ENCODE results near the gene ZNF512.

The ZNF512 gene

DNA sequence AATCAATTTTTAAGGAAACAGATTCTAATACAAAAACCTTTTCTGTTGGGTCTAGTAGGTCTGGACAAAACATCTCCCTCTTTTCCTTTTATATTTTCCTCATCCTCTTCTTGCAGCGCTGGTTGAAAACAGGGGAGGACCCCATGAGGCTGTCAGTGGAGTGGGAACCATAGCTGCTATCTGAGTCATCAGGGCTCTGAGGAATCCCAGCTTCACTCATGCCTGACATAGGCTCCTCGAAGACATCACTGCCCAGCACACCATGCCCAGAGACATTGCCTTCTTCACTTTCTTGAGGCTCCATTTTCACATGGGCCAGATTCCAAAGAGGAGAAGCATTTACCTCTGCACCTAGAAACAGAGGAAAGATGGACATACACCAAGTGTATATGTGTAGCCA, 70.6 kb downstream of the ZNF512 start:
- no peak overlapping the region for H3K4me3 Mint-ChIP-seq
- ATAC-seq (replicated peaks): no peak
- DNase-seq: no peak
- no peaks in the 10 kb centered on the region for H3K27me3 Mint-ChIP-seq
- no peak overlapping the region for H3K27ac Mint-ChIP-seq
- no peaks in the 10 kb centered on the region for H3K9me3 Mint-ChIP-seq
- H3K36me3 Mint-ChIP-seq (ENCODE audit: insufficient read depth): peaks cover 49% of the 10 kb centered on the region
- H3K4me1 Mint-ChIP-seq (ENCODE audit: low read depth in 2 of 2): peaks cover 0 to 4% of the 10 kb centered on the region in 2 donors

DNA sequence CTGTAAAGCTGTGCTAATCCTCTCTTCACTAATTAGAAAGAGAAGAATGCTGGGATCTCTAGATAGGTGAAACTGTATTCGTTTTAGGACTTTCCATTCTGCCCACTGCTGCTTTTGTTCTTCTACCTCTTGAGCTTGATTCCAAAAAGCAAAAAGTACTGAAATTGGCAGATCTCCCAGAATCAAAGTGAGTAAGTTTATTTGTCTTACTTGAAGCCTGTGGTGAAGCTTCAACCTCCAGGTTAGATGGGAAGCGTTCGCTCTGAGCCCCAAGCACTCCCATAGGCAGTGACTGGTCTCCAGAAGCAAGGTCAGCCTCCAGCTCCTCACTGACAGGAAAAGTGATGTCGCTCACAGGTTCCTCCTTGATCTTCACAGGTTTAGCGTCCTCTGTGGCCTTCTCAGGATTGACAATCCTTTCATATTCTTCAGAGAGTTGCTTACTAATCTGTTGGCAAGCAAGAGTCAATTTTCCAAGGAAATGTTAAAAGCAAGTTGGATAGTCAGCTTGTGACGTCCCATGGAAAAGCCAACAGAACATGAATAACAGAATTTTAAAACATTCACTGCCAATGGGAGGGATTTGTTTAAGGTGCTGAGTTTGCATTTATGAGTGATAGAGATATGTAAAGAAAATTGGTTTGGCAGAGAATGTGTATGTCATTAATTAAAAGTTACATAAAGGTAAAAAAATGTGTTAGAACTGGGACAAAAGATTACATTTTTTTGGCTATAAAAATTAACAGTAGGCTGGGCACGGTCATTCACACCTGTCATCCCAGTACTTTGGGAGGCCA, 72.5 kb downstream of the ZNF512 start:
- Mint-ChIP-seq H3K9me3 (no peaks in the 10 kb centered on the region), H3K4me1 (ENCODE audit: low read depth in 2 of 2) (peaks cover 0 to 14% of the 10 kb centered on the region in 2 donors), H3K36me3 (ENCODE audit: insufficient read depth) (peaks cover 56% of the 10 kb centered on the region), H3K4me3 (no peak overlapping the region), H3K27me3 (no peaks in the 10 kb centered on the region), H3K27ac (no peak overlapping the region)
- ATAC-seq (replicated peaks) (no peak), DNase-seq (no peak)

DNA sequence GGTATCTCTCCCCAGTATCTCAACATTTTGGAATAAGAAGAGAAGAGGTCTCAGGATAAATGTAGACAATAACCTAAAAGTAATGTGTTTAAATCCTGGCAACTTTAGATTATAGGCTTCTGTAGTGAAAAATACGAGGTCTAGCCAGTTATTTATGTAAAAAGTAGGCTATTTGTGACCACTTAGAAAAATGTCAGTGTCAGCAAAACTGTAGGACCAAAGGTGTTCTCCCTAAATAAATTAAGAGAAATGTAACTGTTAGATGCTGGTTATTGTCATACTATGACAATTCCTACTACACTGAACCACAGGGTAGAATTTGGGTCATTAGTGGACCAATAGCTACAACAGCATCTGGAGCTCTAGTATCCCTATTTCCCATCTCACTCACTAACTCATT, 78.5 kb downstream of the ZNF512 start:
- Mint-ChIP-seq H3K4me3 (peak overlapping the region in 1 of 2 donors; percentile 100), H3K36me3 (ENCODE audit: insufficient read depth) (peaks cover 58% of the 10 kb centered on the region), H3K27me3 (no peaks in the 10 kb centered on the region), H3K27ac (peak overlapping the region; percentile 52 to 99), H3K9me3 (no peaks in the 10 kb centered on the region), H3K4me1 (ENCODE audit: low read depth in 2 of 2) (peaks cover 28 to 39% of the 10 kb centered on the region in 2 donors)
- ATAC-seq (replicated peaks) (no peak), DNase-seq (no peak)

DNA sequence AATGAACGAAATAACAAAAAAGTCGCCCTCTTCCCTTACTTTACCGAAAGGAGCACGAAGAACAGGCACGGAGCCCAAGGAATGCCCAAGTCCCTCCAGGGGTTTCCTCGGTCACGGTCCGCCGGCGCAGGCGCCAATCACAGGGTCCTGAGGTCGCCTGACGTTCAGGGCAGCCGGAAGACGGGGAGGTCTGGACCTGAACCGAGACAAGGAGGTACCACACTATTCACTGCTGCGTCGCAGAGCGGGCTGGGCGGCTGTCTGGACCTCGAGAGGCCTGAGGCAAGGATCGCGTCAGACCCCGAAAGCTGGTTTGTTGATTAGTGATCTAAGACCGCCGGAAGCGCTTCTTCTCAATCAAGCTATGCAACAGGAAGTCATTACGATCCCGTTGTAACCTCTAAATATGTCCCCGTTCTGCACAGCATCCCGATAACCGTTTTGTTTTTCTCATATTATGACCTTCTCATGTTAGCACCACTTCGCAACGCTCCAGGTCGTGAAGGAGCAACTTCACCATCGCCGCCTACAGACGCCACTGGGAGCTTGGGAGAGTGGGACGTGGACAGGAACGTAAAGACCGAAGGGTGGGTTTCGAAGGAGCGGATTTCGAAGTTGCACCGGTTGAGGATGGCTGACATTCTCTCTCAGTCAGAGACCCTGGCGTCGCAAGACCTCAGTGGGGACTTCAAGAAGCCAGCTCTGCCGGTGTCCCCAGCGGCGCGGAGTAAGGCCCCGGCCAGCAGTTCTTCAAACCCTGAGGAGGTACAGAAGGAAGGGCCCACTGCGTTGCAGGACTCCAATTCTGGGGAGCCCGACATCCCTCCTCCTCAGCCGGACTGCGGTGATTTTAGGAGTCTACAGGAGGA, 80.7 kb downstream of the ZNF512 start, which contains the start of the genes SLC4A1AP and SUPT7L:
SLC4A1AP (plus strand) TSS at position 605 of the 869 bp plus-strand sequence; CDS start at position 631, 26 bp downstream.
SUPT7L (minus strand) TSS at position 330 of the 869 bp plus-strand sequence. CDS start 1,422 bp downstream, outside the sequence.
- peaks cover 28 to 39% of the 10 kb centered on the region in 2 donors for H3K4me1 Mint-ChIP-seq (ENCODE audit: low read depth in 2 of 2)
- H3K27ac Mint-ChIP-seq: peak within 1 kb of the TSS; percentile 99 to 100
- H3K9me3 Mint-ChIP-seq: no peaks in the 10 kb centered on the region
- peaks cover 65% of the 10 kb centered on the region for H3K36me3 Mint-ChIP-seq (ENCODE audit: insufficient read depth)
- peak; percentile 80 for ATAC-seq (replicated peaks)
- no peaks in the 10 kb centered on the region for H3K27me3 Mint-ChIP-seq
- DNase-seq: peak; percentile 72 to 83 (median 73)
- H3K4me3 Mint-ChIP-seq: peak within 1 kb of the TSS; percentile 98 to 100

DNA sequence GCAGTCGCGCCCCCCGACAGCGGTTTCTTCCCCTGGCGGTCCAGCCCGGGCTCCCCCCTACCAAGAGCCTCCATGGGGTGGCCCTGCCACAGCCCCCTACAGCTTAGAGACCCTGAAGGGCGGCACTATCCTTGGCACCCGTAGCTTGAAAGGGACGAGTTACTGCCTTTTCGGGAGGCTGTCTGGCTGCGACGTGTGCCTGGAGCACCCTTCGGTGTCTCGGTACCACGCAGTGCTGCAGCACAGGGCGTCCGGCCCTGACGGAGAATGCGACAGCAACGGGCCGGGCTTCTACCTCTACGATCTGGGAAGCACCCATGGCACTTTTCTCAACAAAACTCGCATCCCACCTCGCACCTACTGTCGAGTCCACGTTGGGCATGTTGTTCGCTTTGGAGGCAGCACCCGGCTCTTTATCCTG, 81.3 kb downstream of the ZNF512 start:
- Mint-ChIP-seq H3K4me3 (peak overlapping the region; percentile 98 to 100), H3K27ac (peak overlapping the region; percentile 99 to 100), H3K36me3 (ENCODE audit: insufficient read depth) (peaks cover 72% of the 10 kb centered on the region), H3K9me3 (no peaks in the 10 kb centered on the region), H3K4me1 (ENCODE audit: low read depth in 2 of 2) (peaks cover 28 to 37% of the 10 kb centered on the region in 2 donors), H3K27me3 (no peaks in the 10 kb centered on the region)
- DNase-seq (no peak), ATAC-seq (replicated peaks) (peak; percentile 7)

DNA sequence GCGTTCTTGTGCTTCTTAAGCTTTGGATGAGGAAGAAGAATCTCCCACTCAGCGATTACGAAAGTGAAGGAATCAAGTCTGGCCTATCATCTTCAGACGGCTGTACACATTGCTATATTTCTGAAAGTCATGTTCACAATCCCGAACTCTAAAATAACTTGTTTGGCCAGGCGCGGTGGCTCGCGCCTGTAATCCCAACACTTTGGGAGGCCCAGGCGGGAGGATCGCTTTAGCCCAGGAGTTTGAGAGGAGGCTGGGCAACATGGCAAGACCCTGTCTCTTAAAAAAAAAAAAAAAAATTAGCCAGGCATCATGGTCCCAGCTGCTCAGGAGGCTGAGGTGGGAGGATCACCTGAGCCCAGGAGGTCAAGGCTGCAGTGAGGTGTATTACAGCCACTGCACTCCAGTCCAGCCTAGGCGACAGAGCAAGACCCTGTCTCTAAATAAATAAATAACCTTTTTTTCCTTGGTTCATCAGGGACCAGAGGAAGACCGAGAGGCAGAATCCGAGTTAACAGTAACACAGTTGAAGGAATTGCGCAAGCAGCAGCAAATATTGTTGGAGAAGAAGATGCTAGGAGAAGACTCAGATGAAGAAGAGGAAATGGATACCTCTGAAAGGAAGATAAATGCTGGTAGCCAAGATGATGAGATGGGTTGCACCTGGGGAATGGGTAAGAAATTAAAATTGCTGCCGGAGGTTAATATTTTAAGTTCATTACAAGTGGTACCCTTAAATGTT, 82.0 kb downstream of the ZNF512 start:
- Mint-ChIP-seq H3K27me3 (no peaks in the 10 kb centered on the region), H3K36me3 (ENCODE audit: insufficient read depth) (peaks cover 73% of the 10 kb centered on the region), H3K27ac (peak overlapping the region in 1 of 2 donors; percentile 99), H3K4me1 (ENCODE audit: low read depth in 2 of 2) (peaks cover 28 to 30% of the 10 kb centered on the region in 2 donors), H3K4me3 (peak overlapping the region; percentile 98 to 100), H3K9me3 (no peaks in the 10 kb centered on the region)
- ATAC-seq (replicated peaks) (no peak), DNase-seq (no peak)

DNA sequence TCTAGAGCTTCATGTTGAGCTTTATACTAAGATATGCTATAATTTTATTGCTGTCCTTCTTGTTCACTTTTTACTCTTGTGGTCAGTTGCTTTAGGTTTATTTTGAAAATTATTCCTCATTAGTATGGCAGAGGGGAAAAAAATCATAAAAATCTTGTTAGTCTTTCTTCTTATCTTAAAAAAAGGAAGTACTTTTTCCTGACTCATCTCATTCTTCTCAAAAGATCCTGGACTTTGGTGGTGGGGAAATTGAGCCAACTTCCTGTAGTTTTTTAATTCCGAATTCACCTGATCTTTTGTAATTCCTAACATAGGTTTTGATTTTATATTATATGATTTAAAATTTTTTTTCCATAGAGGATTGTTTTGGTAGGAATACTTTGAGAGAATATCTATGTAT, 84.6 kb downstream of the ZNF512 start:
- DNase-seq (no peak), ATAC-seq (replicated peaks) (no peak)
- peaks cover 21 to 26% of the 10 kb centered on the region in 2 donors for H3K4me1 Mint-ChIP-seq (ENCODE audit: low read depth in 2 of 2)
- peaks cover 75% of the 10 kb centered on the region for H3K36me3 Mint-ChIP-seq (ENCODE audit: insufficient read depth)
- no peak overlapping the region for H3K4me3 Mint-ChIP-seq
- H3K9me3 Mint-ChIP-seq: no peaks in the 10 kb centered on the region
- H3K27me3 Mint-ChIP-seq: no peaks in the 10 kb centered on the region
- H3K27ac Mint-ChIP-seq: no peak overlapping the region

DNA sequence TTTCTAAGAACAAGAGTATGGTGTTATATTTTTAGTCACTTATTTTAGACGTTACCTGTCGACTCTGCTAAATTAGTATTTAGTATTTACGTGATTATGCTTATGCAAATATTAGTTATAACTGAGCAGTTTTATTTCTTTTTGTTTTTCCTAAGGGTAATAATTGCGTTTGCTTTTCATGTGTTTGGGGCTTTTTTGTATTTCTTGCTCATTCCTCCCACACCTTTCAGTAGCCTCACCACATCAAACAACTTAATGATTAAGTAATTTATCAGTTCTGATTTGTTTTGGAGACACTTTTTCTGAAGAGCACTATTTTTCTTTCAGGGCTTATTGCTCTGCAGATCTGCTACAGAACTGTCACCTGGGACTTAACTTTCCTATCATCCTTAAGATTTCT, 88.4 kb downstream of the ZNF512 start:
- Mint-ChIP-seq H3K4me3 (no peak overlapping the region), H3K36me3 (ENCODE audit: insufficient read depth) (peaks cover 73% of the 10 kb centered on the region), H3K27ac (no peak overlapping the region), H3K27me3 (no peaks in the 10 kb centered on the region), H3K9me3 (no peaks in the 10 kb centered on the region), H3K4me1 (ENCODE audit: low read depth in 2 of 2) (peaks cover 4 to 16% of the 10 kb centered on the region in 2 donors)
- no peak for ATAC-seq (replicated peaks)
- no peak for DNase-seq
